Measurements from ENCODE around the gene PCNT.

PCNT gene

GRCh38 chr21:46489800-46490199 is 165.8 kb downstream of the PCNT start:
- TF ChIP-seq CTCF (IDR thresholded peaks at IDR 0.05; ENCODE audit: borderline replicate concordance, insufficient read depth, low read depth, low read length), result no peak
- H3K4me3 ChIP-seq (ENCODE audit: low read depth, low read length), result no peak overlapping the region

GRCh38 chr21:46491553-46491952 is 167.6 kb downstream of the PCNT start:
- no peak for TF ChIP-seq CTCF (IDR thresholded peaks at IDR 0.05; ENCODE audit: borderline replicate concordance, insufficient read depth, low read depth, low read length)
- H3K4me3 ChIP-seq (ENCODE audit: low read depth, low read length), result no peak overlapping the region

- no peak for TF ChIP-seq CTCF (IDR thresholded peaks at IDR 0.05; ENCODE audit: borderline replicate concordance, insufficient read depth, low read depth, low read length)
- H3K4me3 ChIP-seq (ENCODE audit: low read depth, low read length), result no peak overlapping the region
These were observed 168.9 kb downstream of the PCNT start for GRCh38 chr21:46492851-46493250.

GRCh38 chr21:46493828-46494227 is 169.9 kb downstream of the PCNT start:
- TF ChIP-seq CTCF (IDR thresholded peaks at IDR 0.05; ENCODE audit: borderline replicate concordance, insufficient read depth, low read depth, low read length), result no peak
- H3K4me3 ChIP-seq (ENCODE audit: low read depth, low read length), result no peak overlapping the region

Data from GM12875 (cell line).